HG03039 (cell line): ENCODE results near the gene OSBPL8.
A peak's percentile ranks its signal among the peaks of the same experiment; 100 is the strongest.

Experiments used
- ATAC-seq: cut with Tn5 transposase; IDR thresholded peaks from one replicate; pipeline ENCODE4 v1.9.1; 2021; ENCODE audit warnings: mild to moderate bottlenecking, moderate library complexity; ENCODE audit not compliant: unreplicated experiment

OSBPL8 gene, protein sequence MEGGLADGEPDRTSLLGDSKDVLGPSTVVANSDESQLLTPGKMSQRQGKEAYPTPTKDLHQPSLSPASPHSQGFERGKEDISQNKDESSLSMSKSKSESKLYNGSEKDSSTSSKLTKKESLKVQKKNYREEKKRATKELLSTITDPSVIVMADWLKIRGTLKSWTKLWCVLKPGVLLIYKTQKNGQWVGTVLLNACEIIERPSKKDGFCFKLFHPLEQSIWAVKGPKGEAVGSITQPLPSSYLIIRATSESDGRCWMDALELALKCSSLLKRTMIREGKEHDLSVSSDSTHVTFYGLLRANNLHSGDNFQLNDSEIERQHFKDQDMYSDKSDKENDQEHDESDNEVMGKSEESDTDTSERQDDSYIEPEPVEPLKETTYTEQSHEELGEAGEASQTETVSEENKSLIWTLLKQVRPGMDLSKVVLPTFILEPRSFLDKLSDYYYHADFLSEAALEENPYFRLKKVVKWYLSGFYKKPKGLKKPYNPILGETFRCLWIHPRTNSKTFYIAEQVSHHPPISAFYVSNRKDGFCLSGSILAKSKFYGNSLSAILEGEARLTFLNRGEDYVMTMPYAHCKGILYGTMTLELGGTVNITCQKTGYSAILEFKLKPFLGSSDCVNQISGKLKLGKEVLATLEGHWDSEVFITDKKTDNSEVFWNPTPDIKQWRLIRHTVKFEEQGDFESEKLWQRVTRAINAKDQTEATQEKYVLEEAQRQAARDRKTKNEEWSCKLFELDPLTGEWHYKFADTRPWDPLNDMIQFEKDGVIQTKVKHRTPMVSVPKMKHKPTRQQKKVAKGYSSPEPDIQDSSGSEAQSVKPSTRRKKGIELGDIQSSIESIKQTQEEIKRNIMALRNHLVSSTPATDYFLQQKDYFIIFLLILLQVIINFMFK

DNA sequence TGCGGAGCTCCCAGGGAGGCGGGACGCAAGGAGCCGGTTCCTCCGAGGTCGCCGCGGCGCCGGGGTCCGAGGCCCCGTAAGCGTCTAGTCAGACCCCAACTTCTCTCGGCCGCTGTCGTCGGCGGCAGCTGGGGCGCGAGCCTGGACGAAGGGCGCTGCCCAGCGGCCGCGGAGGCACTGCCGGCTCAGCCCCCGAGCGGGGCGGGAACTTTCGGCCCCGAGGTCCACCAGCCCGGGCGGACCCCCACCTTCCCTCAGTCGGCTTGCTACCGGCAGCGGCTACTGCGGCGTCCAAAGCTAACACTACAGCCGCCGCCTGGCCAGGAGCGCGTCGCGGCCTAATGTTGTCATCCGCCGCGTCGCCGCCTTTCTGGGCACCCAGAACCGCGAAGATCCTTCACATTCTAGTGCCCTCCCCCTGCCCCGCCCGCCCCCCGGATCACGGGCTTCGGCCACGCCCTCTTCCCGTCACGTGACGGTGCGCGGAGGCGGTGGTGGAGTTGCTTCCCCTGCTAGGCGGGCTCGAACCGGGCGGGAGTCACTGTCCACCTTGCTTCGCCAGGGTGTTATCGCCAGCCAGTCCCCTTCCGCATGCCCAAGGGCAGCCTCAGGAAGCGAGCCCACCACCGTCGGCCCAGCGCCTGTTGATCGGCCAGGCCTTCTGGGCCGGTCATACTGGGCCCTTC is at the start of gene OSBPL8:
Gene OSBPL8, minus strand, starts transcription at position 372 of the 686 bp plus-strand sequence. CDS start 72,220 bp downstream, outside the sequence.
- ATAC-seq: peak; percentile 75

DNA sequence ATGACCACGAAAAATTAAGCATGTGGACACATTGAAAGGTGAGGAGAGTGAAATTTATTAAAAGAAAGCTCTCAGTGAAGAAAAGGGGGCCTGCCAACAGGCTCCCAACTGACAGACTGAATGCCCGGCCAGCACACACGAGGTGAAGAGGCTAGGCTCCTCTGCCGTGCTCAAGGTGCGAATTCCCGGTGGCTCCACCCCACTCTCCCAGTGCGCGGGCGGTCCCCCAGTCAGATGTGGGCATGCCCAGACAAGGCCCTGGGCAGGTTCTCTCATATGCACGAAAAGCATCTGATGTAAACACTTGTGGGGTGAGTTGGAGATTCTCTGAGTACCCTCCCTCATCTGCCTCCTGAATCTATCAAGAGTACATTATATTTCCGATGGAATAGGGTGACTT is 48.5 kb upstream of the OSBPL8 start:
- ATAC-seq: no peak

DNA sequence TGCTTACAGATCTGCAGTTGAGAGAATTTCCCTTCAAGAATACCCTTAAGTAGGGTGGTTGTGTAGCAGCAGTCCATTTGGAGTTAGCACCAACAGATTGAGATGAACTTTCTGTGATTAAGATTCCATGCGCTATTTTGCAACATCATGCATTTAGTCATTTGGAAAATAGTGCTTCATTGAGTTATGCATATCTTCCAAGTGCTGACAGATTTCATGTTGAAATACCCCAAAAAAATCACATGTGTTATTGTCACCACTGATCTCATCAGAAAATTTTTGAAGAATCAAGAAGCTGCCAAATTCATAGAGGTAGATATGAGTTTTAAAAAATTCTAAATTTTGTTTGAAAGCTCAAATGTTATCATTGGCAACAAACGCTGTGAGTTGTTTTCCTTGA is 35.5 kb upstream of the OSBPL8 start:
- ATAC-seq: no peak

DNA sequence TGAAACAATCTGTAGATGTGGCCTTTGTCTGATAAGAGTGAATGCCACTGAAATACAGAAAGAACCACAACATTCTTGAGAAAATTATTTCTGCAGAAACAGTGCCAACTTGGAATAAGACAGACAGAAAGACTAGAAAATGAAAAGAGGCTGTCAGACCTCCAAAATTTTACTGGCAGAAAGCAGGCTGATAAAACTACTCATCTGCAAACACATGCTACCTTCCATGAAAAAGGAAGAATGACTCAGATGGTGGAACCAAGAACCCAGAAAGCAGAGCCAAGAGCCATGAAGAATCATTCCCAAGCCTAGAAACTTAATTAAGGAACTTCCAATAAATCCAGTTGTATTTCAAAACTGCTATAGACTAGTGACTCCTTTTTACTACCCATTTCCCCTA is 31.9 kb upstream of the OSBPL8 start:
- no peak for ATAC-seq

DNA sequence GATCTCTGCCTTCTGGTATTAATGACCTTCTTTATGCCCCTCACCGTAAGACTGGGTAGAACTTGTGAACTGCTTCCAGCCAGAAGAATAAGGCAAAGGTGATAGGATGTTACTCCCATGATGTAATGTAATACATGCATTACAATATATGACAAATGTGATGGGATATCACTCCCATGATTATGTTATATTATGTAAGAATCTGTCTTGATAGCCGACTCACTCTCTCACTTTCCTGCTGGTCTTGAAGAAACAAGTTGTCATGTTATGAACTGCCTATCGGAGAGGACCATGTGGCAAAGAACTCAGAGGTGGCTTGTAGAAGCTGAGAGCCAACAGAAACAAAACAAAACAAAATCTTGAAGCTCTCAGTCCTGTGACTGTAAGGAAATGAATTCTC is 30.6 kb upstream of the OSBPL8 start:
- ATAC-seq: no peak

DNA sequence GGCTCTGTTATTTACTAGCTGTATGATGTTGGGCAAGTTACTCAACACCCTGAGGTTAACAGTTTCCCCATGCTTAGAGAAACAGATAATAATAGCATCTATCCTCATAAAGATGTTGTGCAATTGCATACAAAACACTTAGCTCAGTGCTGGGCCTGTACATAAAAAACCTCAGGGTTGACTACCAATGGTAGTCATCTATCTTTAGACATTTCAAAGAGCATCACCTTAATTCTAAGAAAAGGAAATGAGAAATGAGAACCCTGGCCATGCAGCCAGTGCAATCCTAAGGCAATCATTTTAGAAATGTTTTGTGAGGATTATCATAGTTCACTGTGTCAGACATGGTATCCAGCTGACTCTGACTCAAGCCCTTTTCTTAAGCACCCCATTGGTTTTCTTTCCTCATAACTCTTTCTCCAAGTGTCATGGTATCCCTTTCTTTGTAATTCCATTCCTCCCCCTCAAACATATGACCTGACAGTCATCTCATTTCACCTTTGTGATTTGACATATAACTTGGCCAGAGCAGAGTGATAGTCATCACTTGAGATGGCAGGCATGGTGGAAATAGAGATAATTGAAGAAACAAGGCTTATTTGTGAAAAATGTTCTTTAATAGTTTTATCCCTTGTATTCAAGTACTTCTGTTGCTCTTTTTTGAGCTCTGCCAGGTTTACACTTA is 29.5 kb upstream of the OSBPL8 start:
- ATAC-seq: no peak

DNA sequence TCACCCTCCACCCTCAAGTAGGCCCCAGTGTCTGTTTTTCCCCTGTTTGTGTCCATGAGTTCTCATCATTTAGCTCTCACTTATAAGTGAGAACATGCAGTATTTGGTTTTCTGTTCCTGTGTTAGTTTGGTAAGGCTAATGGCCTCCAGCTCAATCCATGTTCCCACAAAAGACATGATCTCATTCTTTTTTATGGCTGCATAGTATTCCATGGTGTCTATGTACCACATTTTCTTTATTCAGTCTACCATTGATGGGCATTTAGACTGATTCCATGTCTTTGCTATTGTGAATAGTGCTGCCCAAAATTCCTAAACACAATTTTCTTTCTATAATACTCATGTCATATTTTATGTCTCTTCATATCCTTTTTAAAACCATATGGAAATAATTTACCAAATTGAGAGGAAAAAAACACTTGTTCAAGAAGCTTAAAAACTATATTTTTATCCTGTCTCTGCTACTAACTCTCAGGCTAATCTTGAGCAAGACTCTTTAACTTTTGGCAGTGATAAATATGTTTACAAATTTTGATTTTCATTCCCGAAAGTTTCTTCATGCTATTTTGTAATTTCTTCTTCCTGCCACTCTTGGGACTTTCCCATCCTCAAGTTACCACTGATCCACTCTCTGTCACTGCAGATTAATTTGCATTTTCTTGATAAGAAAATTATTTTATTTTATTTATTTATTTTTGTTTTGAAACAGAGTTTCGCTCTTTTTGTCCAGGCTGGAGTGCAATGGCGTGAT is 28.0 kb upstream of the OSBPL8 start:
- ATAC-seq: no peak

DNA sequence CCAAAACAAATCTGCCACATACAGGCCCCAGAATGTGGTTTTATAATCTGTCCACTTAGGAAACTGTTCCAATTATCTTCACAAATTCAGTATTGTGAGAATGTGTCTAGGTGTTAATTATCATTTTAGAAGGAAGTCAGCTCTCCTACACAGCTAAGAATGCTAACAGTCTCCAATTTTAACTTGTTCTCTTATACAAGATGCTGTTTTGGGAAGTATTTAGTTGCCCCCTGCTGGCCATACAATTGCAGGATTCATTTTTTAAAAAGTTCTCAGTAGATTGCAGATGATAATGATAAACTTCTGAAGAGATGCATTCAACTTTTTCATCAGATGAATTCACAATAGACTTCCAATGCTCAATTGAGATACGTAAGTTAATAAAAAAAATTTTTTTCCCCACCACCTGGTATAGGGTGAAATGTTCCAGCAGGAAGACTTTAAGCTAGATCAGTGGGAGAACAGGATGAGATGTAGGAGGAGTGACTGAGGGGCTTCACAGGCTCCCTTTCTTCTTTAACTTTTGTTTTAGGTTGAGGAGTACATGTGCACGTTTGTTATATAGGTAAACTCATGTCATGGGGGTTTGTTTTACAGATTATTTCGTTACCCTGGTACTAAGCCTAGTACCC is 27.3 kb upstream of the OSBPL8 start:
- no peak for ATAC-seq

DNA sequence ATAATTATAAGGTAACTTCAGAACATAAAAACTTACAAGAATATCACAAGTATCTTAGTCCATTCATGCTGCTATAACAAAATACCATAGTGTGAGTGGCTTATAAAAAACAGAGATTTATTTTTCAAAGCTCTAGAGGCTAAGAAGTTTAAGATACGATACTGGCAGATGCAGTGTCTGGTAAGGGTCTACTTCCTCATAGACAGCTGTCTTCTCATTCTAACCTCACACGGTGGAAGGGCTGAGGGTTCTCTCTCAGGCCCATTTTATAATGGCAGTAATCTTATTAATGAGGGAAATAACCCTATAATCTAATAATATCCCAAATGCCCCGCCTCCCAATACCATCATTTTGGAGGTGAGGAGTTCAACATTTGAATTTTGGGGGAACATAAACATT is 23.7 kb upstream of the OSBPL8 start:
- ATAC-seq: no peak

DNA sequence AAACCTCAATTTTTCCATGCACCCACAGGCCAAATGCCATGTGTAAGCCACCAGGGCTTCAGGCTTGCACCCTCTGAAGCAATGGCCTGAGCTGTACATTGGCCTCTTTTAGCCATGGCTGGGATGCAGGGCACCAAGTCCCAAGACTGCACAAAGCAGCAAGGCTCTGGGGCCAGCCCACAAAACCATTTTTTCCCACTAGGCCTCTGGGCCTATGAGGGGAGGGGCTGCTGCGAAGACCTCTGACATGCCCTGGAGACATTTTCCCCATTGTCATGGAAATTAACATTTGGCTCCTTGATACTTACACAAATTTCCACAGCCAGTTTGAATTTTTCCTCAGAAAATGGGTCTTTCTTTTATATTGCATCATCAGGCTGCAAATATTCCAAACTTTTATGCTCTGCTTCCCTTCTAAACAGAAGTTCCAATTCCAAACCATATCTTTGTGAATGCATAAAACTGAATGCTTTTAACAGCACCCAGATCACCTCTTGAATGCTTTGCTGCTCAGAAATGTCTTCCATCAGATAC is 14.3 kb upstream of the OSBPL8 start:
- no peak for ATAC-seq

DNA sequence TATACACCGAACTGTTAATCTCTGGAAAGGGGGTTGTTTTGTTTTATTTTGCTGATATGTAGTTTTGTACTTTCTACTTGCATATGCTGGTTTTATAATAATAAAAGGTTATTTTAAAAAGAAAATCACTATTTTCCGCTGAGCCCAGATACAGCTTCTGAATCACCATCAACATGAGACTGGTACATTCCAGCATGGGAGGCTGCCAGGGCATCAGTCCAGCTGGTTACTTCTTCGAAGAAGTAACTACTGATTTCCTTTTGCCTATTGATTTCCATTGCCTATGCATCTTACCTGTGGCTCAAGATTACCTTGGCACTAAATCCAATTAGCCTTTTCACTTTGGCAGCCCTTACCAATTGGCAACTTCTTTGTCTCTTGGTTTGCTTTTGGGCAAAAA is 11.7 kb upstream of the OSBPL8 start:
- no peak for ATAC-seq

DNA sequence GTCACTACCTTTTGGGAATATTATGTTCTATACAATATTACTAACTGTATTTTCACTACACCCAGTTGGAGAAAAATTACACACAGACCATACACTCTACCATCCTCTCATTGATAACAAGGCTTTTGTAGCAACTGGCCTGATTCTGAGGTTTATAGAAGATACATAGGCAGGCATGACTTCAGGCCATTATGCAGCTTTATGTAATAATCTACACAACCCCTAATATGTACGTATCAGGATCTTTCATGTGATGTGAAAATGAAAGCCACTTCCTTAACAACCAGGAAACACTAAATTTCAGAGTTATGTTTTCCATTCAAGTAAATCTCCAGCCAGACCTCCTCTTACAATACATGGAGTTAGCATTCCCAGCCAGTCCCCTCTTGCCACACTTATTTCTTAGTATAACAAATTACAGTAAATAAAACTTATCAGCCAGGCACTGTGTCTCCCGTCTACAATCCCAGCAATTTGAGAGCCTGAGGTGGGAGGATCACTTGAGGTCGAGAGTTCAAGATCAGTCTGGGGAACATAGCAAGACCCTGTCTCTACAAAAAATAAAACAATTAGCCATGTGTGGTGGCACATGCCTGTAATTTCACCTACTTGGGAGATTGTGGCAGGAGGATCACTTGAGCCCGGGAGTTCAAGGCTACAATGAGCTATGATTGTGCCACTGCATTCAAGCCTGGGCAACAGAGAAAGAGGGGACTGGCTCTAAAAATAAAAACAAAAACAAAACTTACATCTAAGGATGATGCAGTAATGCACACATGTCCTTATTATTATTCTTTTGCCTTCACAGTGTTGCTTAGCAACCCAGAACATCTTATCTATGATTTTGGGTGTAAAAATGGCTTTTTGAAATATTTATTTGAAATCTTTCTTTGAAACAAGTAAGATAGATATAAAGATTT is 10.4 kb upstream of the OSBPL8 start:
- no peak for ATAC-seq

DNA sequence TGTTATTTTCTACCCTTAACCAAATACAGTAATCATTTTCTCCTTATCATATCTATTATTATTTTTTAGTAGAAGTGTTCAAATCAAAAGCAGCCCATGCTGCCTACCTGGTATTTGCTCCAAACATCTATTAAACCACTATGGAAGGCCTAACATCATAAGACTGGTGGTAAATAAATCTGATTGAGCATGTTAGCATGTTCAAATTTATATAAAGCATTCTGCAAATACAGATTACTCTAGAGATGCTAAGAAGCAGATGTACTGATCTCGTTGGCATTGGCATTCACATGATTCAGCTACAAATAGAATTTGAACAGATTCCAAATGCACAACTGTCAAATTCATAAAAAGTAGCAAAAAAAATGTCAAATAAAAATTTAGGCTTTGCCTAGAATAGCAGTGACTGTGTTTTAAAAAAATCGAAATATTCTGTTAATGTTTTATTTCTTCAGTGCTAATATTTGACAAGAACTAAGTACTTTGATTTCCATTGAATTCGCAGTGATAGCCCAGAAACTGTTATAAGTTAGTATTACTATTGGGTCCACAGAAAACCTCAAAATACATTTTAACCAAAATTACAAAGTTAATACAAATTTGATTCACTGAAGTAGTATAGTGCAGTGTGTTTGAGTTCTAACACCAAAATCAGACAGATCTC is 9.4 kb upstream of the OSBPL8 start:
- no peak for ATAC-seq

DNA sequence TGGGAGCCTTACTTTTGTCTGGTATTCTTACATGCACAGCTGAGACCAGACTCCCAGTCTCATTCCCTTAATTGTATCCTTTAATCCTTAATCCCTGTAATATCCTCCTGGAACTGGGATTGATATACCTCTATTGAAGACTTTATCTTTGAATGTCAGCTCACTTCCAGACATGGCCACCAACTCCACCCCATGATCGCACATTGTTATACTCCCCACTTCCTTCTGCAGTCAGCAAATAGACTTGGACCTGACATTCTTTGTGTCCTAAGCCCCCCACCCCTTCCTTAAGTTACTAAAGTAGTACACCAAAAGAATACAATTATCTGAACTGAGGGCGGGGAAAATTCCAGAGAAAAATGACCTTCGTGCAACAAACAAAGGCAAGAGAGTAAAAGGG is 8.6 kb upstream of the OSBPL8 start:
- no peak for ATAC-seq

DNA sequence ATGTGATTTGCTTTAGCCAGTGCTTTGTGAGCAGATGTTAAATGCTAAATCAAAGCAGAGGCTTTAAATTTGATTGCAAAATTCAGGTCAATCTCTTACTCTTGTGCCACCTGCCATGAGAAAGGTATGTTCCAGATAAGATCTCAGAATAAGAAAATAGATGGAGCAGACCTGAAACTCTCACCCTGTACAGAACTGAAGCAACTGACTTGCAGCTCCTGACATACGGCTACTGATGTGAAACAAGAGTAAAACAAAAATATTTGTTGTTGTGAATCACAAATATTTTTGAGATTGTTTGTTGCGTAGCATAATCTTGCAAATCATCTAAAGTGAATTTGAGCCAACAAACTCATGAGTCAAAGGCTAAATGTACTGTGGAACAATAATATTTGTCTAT is 3.5 kb upstream of the OSBPL8 start:
- no peak for ATAC-seq

DNA sequence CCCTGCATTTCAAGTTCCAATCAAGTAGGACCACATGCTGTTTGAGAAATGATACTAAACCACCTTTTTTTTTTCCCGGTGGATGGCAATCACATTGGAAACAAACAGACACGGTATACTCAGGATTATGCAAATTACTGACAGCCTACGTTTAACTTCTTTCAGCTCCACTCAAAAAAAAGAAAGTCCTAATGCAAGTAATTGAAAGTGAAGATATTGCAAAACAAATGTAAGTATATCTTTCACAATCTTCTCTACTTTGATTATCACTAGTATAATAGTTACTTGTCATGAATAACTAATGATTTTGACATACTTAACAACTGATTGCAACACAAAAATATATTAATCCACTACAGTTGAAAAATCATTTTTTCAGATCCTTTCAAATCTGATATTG is 2.6 kb upstream of the OSBPL8 start:
- ATAC-seq: no peak

DNA sequence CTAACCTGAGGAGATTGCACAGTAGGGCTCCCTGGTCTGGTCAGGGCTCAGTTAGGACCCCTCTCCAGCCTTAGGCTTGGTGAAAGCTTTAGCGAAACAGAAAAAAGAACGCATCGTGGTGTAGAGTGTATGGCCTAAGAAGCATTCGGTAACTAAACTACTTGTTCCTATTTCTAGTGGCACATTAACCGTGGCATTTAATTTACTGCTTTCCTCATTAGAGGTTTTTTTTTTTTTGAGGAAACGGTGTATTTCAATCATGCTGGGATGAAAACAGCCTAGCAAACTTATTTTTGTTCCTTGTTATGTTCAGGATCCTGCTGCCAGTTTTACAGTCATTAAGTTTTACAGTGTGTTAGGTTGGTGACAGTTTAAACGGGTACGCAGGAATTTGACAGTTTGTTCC is 518 bp upstream of the OSBPL8 start:
- ATAC-seq: no peak
